Sigmoid colon (tissue), 4 donors: ENCODE measurements around the gene YTHDC1.

ENCODE experiments used
- CTCF ChIP-seq, 4 experiments: fragments of 450-650 bp in 3 of 4; fragments of 200-600 bp in 1 of 4; IDR thresholded peaks; one replicate each; pipeline ENCODE4 v1.5.1; 2016 to 2019; ENCODE audit warnings: antibody characterized with exemption in 4 of 4, mild to moderate bottlenecking in 3 of 4, moderate library complexity in 2 of 4
- EP300 ChIP-seq, 4 donors: sonication (generic); formaldehyde crosslinking; IDR thresholded peaks; one replicate each; pipeline ENCODE4 v1.6.1; 2017; ENCODE audit warnings: antibody characterized with exemption in 4 of 4
- POLR2A ChIP-seq, 2 donors: fragments of 450-650 bp; IDR thresholded peaks; one replicate each; pipeline ENCODE4 v1.6.1; 2016; ENCODE audit warnings: antibody characterized with exemption in 2 of 2, mild to moderate bottlenecking in 2 of 2, moderate library complexity in 2 of 2
- POLR2AphosphoS5 ChIP-seq, 4 donors: sonication (generic); formaldehyde crosslinking; IDR thresholded peaks; one replicate each; pipeline ENCODE4 v1.6.1; 2017; ENCODE audit warnings: antibody characterized with exemption in 4 of 4

GRCh38 chr4:68291256-68291655 is 58.6 kb downstream of the YTHDC1 start:
- TF ChIP-seq CTCF (IDR thresholded peaks at IDR 0.05) (no peak), POLR2A (IDR thresholded peaks at IDR 0.05) (no peak), POLR2AphosphoS5 (IDR thresholded peaks at IDR 0.05) (no peak), EP300 (IDR thresholded peaks at IDR 0.05) (no peak)
